ENCODE results near the gene PRICKLE2. TPM values are rescaled to one million over a fixed set of nuclear protein-coding genes. Genes with fewer than 3 reads are reported as not detected.
A peak's percentile ranks its signal among the peaks of the same experiment; 100 is the strongest.

PRICKLE2 gene
- polyA plus RNA-seq, 1 experiment, result 14.2 TPM

- Histone ChIP-seq H3K27me3 (ENCODE audit: control insufficient read depth, insufficient read depth, low read length) (no peaks in the 10 kb centered on the region), H3K27ac (ENCODE audit: low read depth, low read length) (peak overlapping the region; percentile 87), H3K9me3 (ENCODE audit: control insufficient read depth, insufficient read depth, low read length) (no peaks in the 10 kb centered on the region), H3K4me3 (ENCODE audit: low read depth, low read length) (peak overlapping the region; percentile 56)
- ChIA-PET POLR2A (no interaction called here), CTCF (interaction anchor here (0.7 to 3.4 kb wide), 8 partner anchors 17 to 260 kb away, joined by 3 to 19 read pairs (median 6); partner anchors contain the start of gene PSMD6)
- no peak for DNase-seq (ENCODE audit: low read depth, low spot score)
- TF ChIP-seq CTCF (IDR thresholded peaks at IDR 0.05; ENCODE audit: low read depth, low read length), result no peak; the same call in 1 of the 2 replicates
Measured at GRCh38 chr3:64223791-64224745, 1.2 kb downstream of the PRICKLE2 start.

- ChIA-PET CTCF (interaction anchor here (1.8 kb wide), 1 partner anchor 262 kb away, joined by 6 read pairs; no protein-coding TSS in a partner anchor), POLR2A (no interaction called here)
- no peak overlapping the region for H3K4me3 ChIP-seq (ENCODE audit: low read depth, low read length)
Measured at GRCh38 chr3:64222501-64223111, 2.7 kb downstream of the PRICKLE2 start.

GRCh38 chr3:64221571-64222257 is 3.6 kb downstream of the PRICKLE2 start:
- POLR2A ChIA-PET, result interaction anchor here (0.6 to 0.7 kb wide), 2 partner anchors 29 to 34 kb away, joined by 3 read pairs; no protein-coding TSS in a partner anchor
- CTCF ChIA-PET, result interaction anchor here (0.7 to 2.0 kb wide), 5 partner anchors 10 to 263 kb away, joined by 3 to 6 read pairs (median 4); no protein-coding TSS in a partner anchor
- no peak overlapping the region for H3K4me3 ChIP-seq (ENCODE audit: low read depth, low read length)

More at GRCh38 chr3:64222501-64223111, 2.7 kb downstream of the PRICKLE2 start:
- DNase-seq (ENCODE audit: low read depth, low spot score), result no peak
- H3K9me3 ChIP-seq (ENCODE audit: control insufficient read depth, insufficient read depth, low read length), result no peaks in the 10 kb centered on the region
- H3K27me3 ChIP-seq (ENCODE audit: control insufficient read depth, insufficient read depth, low read length), result no peaks in the 10 kb centered on the region
- no peak for TF ChIP-seq CTCF (IDR thresholded peaks at IDR 0.05; ENCODE audit: low read depth, low read length)
- no peak overlapping the region for H3K27ac ChIP-seq (ENCODE audit: low read depth, low read length)

GRCh38 chr3:64220161-64220914 is 4.9 kb downstream of the PRICKLE2 start:
- Histone ChIP-seq H3K9me3 (ENCODE audit: control insufficient read depth, insufficient read depth, low read length) (no peaks in the 10 kb centered on the region), H3K27ac (ENCODE audit: low read depth, low read length) (peak overlapping the region; percentile 23), H3K27me3 (ENCODE audit: control insufficient read depth, insufficient read depth, low read length) (no peaks in the 10 kb centered on the region), H3K4me3 (ENCODE audit: low read depth, low read length) (no peak overlapping the region)
- ChIA-PET CTCF (interaction anchor here (0.8 to 2.0 kb wide), 7 partner anchors 8 to 264 kb away, joined by 3 to 6 read pairs (median 3); partner anchors contain the start of gene PSMD6), POLR2A (no interaction called here)
- DNase-seq (ENCODE audit: low read depth, low spot score), result no peak
- TF ChIP-seq CTCF (IDR thresholded peaks at IDR 0.05; ENCODE audit: low read depth, low read length), result no peak

More at GRCh38 chr3:64221571-64222257, 3.6 kb downstream of the PRICKLE2 start:
- Histone ChIP-seq H3K27ac (ENCODE audit: low read depth, low read length) (no peak overlapping the region), H3K27me3 (ENCODE audit: control insufficient read depth, insufficient read depth, low read length) (no peaks in the 10 kb centered on the region), H3K9me3 (ENCODE audit: control insufficient read depth, insufficient read depth, low read length) (no peaks in the 10 kb centered on the region)
- DNase-seq (ENCODE audit: low read depth, low spot score), result no peak
- 0 out of 2 replicates have a peak, but pooled peaks have one; percentile 13 for TF ChIP-seq CTCF (IDR thresholded peaks at IDR 0.05; ENCODE audit: low read depth, low read length)

Data from AG04450 (cell line).